Mucosa of descending colon (tissue), 3 donors: ENCODE results near the gene DGKQ. TPM values are rescaled to one million over a fixed set of nuclear protein-coding genes. Genes with fewer than 3 reads are reported as not detected.

Source experiments
- ATAC-seq: fragments of 200-7000 bp; cut with Tn5 transposase; one replicate; pipeline ENCODE4 v1.9.1; 2020; ENCODE audit warnings: mild to moderate bottlenecking, moderate library complexity
- DNase-seq, 3 donors: peaks; one replicate each; pipeline ENCODE4 v3.0.0-alpha.2; 2020
- H3K36me3 ChIP-seq: fragments of 200-600 bp; one replicate; pipeline ENCODE4 v1.8.0; 2021; ENCODE audit warnings: low read depth, mild to moderate bottlenecking
- H3K4me1 ChIP-seq: fragments of 200-600 bp; one replicate; pipeline ENCODE4 v1.8.0; 2021; ENCODE audit warnings: low read depth, mild to moderate bottlenecking
- H3K4me3 ChIP-seq: fragments of 200-600 bp; one replicate; pipeline ENCODE4 v1.8.0; 2021; ENCODE audit warnings: mild to moderate bottlenecking
- H3K9me3 ChIP-seq: fragments of 200-600 bp; one replicate; pipeline ENCODE4 v1.8.0; 2021; ENCODE audit warnings: mild to moderate bottlenecking
- CTCF ChIP-seq: fragments of 200-600 bp; IDR thresholded peaks from one replicate; pipeline ENCODE4 v1.8.0; 2022; ENCODE audit warnings: antibody characterized with exemption, mild to moderate bottlenecking
- intact Hi-C, 2 donors: fragments of 100-400 bp; cut with DNase I in 1 of 2; cut with micrococcal nuclease in 1 of 2; formaldehyde crosslinking; loops; one replicate each; pipeline versions ENCODE4 v1.11.0 to v1.11.1; 2022; cut with DNase I, micrococcal nuclease
- total RNA-seq, 3 donors: library from RNA; stranded (reverse); fragmentation: NEBNext Ultra II Directional in 2 of 3; extraction: Animal tissue kit (Norgen Biotek cat#: 25700) in 2 of 3; gene quantifications; one replicate each; pipeline versions ENCODE4 v1.2.1 to v1.2.4, GENCODE V29; 2021 to 2023
- donor health status: DM: no; HTN: no; CAD: no; lungs with moderate emphysema.
- donor health status: DM: no; HTN: no; CAD: no.
- donor health status: DM: no; HTN: yes; CAD: no.

The DGKQ gene
- total RNA-seq, 3 donors from 2014 or later, result 31.8 to 56.1 (median 41.7) TPM

GRCh38 chr4:1015179-1015578, 41.8 kb upstream of the DGKQ start:
- no peaks in the 10 kb centered on the region for H3K9me3 ChIP-seq
- DNase-seq, result no peak
- H3K4me3 ChIP-seq, result no peak overlapping the region
- intact Hi-C loops, result no loop called here
- no peak for TF ChIP-seq CTCF
- no peaks in the 10 kb centered on the region for H3K36me3 ChIP-seq
- no peak for ATAC-seq
- H3K4me1 ChIP-seq, result peaks cover 9% of the 10 kb centered on the region

GRCh38 chr4:1014291-1015167, 41.2 kb upstream of the DGKQ start:
- H3K4me3 ChIP-seq, result no peak overlapping the region
- no peaks in the 10 kb centered on the region for H3K36me3 ChIP-seq
- peaks cover 11% of the 10 kb centered on the region for H3K4me1 ChIP-seq
- intact Hi-C loops, result no loop called here
- H3K9me3 ChIP-seq, result no peaks in the 10 kb centered on the region
- ATAC-seq, result no peak
- TF ChIP-seq CTCF, result no peak
- DNase-seq, result no peak

GRCh38 chr4:1013225-1014073, 40.1 kb upstream of the DGKQ start:
- intact Hi-C loops, result no loop called here
- no peak for DNase-seq

GRCh38 chr4:1012034-1012739, 38.8 kb upstream of the DGKQ start:
- H3K4me1 ChIP-seq, result peaks cover 11% of the 10 kb centered on the region
- ATAC-seq (peak; percentile 9), DNase-seq (peak; percentile 72 to 82 (median 77))
- H3K9me3 ChIP-seq, result no peaks in the 10 kb centered on the region
- no peak for TF ChIP-seq CTCF
- no peak overlapping the region for H3K4me3 ChIP-seq
- no peaks in the 10 kb centered on the region for H3K36me3 ChIP-seq
- intact Hi-C loops, result no loop called here

More at GRCh38 chr4:1013225-1014073, 40.1 kb upstream of the DGKQ start:
- Histone ChIP-seq H3K4me3 (no peak overlapping the region), H3K36me3 (no peaks in the 10 kb centered on the region), H3K4me1 (peaks cover 11% of the 10 kb centered on the region), H3K9me3 (no peaks in the 10 kb centered on the region)
- no peak for ATAC-seq
- no peak for TF ChIP-seq CTCF

- ATAC-seq (no peak), DNase-seq (no peak)
- Histone ChIP-seq H3K36me3 (no peaks in the 10 kb centered on the region), H3K4me1 (peaks cover 11% of the 10 kb centered on the region), H3K9me3 (no peaks in the 10 kb centered on the region), H3K4me3 (no peak overlapping the region)
- TF ChIP-seq CTCF, result no peak
- intact Hi-C loops, result no loop called here
These were observed 38.3 kb upstream of the DGKQ start for GRCh38 chr4:1011666-1012033.
